BE2C (cell line): ENCODE data around the gene SLC38A11.

Source experiments
- DNase-seq: peaks from one replicate; pipeline ENCODE4 v3.0.0-alpha.2; 2020
- H3K27me3 ChIP-seq: fragments of 250-450 bp; sonication (Bioruptor Pico); 2 replicates; pipeline ENCODE4 v1.5.1; 2020; ENCODE audit warnings: mild to moderate bottlenecking
- H3K36me3 ChIP-seq: fragments of 250-450 bp; sonication (Bioruptor Pico); 2 replicates; pipeline ENCODE4 v1.5.1; 2020; ENCODE audit warnings: mild to moderate bottlenecking
- H3K4me1 ChIP-seq: fragments of 250-450 bp; sonication (Bioruptor Pico); 2 replicates; pipeline ENCODE4 v1.5.1; 2020
- H3K4me3 ChIP-seq: 2 replicates; pipeline ENCODE4 v1.5.1; 2011; ENCODE audit warnings: low read depth, low read length
- H3K9me3 ChIP-seq: fragments of 250-450 bp; sonication (Bioruptor Pico); 2 replicates; pipeline ENCODE4 v1.5.1; 2020
- TF ChIP-seq, protein P1 (sequence below): IDR thresholded peaks from 2 replicates; pipeline ENCODE4 v1.5.1; 2012; ENCODE audit warnings: mild to moderate bottlenecking, low read depth, low read length

The SLC38A11 gene

DNA sequence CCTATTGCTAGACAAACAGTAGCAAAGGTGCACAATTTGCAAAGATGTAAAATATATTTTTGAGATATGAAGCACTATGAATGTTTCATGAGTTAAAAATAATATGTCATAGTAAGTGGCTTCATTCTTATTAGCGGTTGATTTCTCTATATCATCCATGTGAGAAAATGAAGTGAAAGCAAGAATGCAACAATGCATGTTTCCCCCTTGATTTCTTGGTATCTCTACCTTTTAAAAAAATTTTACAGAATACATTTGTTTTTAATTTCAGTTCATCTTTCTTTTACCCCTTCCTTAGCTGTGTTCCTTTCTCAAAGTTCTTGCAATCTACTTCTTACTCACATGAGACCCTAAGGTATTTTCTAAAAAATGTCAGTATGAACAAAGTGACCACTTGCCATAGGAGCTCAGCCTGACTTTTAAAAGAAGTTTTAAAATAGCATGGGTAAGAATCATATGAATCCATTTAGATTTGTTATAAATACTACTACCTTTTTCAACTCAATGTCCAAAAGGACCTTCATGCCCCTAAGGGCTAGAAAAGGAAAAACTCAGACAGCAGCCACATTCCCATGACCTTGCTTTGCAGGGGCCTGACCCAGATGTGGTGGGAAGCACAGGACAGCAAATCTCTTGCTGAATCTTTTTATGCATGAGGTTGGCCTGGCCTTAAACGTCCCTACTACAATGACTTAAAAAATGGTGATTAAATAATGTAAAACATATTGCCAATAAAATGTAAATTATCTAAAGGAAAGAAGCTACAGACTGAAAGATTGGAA is 14.8 kb upstream of the SLC38A11 start:
- Histone ChIP-seq H3K9me3 (no peaks in the 10 kb centered on the region), H3K4me1 (no peaks in the 10 kb centered on the region), H3K27me3 (no peaks in the 10 kb centered on the region), H3K36me3 (no peaks in the 10 kb centered on the region), H3K4me3 (no peak overlapping the region)
- DNase-seq = no peak
- TF ChIP-seq, protein P1, sequence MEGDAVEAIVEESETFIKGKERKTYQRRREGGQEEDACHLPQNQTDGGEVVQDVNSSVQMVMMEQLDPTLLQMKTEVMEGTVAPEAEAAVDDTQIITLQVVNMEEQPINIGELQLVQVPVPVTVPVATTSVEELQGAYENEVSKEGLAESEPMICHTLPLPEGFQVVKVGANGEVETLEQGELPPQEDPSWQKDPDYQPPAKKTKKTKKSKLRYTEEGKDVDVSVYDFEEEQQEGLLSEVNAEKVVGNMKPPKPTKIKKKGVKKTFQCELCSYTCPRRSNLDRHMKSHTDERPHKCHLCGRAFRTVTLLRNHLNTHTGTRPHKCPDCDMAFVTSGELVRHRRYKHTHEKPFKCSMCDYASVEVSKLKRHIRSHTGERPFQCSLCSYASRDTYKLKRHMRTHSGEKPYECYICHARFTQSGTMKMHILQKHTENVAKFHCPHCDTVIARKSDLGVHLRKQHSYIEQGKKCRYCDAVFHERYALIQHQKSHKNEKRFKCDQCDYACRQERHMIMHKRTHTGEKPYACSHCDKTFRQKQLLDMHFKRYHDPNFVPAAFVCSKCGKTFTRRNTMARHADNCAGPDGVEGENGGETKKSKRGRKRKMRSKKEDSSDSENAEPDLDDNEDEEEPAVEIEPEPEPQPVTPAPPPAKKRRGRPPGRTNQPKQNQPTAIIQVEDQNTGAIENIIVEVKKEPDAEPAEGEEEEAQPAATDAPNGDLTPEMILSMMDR = no peak

DNA sequence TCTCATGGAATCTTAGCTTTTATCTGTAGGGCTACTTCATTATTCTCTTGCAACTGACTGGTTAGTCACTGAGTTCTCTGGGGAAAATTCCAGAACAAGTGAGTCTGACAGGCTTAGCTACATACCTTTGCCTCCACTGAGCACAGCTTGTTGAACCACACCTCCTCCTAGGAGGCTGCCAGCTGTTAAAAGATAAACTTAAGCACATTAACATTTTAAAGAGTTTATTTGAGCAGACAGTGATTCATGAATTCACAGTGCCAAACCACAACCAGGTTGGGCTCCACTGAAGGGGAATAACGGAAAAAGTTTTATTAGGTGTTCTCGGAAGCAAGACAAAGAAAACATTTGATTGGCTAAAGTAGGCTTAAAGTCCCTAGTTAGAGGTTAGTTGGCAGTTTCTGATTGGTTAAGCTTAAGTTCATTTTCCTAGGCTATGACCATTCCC is 12.5 kb upstream of the SLC38A11 start:
- no peaks in the 10 kb centered on the region for H3K36me3 ChIP-seq
- H3K9me3 ChIP-seq = no peaks in the 10 kb centered on the region
- no peaks in the 10 kb centered on the region for H3K27me3 ChIP-seq
- no peak overlapping the region for H3K4me3 ChIP-seq
- TF ChIP-seq, protein P1 = no peak
- DNase-seq = no peak
- H3K4me1 ChIP-seq = no peaks in the 10 kb centered on the region

DNA sequence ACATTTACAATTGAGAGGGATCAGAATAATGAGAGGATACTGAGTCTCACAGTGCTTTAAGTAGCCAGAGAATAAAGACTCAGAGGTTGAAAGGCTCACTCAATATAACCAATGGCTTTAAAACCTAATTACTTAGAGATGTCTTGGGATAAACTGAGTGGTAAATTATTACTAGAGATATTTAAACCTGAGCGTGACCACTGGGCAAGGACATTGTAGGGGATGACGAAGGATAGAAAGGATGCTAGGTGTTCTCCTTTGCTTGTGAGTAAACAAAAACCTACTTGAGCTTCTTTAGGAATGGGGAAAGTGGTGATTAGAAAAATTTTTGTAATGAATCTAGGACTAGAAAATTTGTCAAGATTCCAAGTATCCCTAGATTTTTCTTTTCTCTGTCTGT is 12.0 kb upstream of the SLC38A11 start:
- Histone ChIP-seq H3K4me3 (no peak overlapping the region), H3K27me3 (no peaks in the 10 kb centered on the region), H3K36me3 (no peaks in the 10 kb centered on the region), H3K4me1 (no peaks in the 10 kb centered on the region), H3K9me3 (no peaks in the 10 kb centered on the region)
- DNase-seq = no peak
- TF ChIP-seq, protein P1 = no peak

GRCh38 chr2:164964700-164965099 is 9.4 kb upstream of the SLC38A11 start:
- no peaks in the 10 kb centered on the region for H3K9me3 ChIP-seq
- H3K27me3 ChIP-seq = no peaks in the 10 kb centered on the region
- no peak overlapping the region for H3K4me3 ChIP-seq
- TF ChIP-seq, protein P1 = no peak
- H3K4me1 ChIP-seq = no peaks in the 10 kb centered on the region
- H3K36me3 ChIP-seq = no peaks in the 10 kb centered on the region
- DNase-seq = no peak

- Histone ChIP-seq H3K27me3 (no peaks in the 10 kb centered on the region), H3K9me3 (no peaks in the 10 kb centered on the region), H3K4me3 (no peak overlapping the region), H3K36me3 (no peaks in the 10 kb centered on the region), H3K4me1 (no peaks in the 10 kb centered on the region)
- no peak for DNase-seq
- TF ChIP-seq, protein P1 = no peak
Observed at GRCh38 chr2:164960159-164960558, 4.8 kb upstream of the SLC38A11 start.

GRCh38 chr2:164954186-164954585 is 1.1 kb downstream of the SLC38A11 start:
- H3K4me3 ChIP-seq = no peak overlapping the region; the same call in 1 of the 2 replicates
- no peaks in the 10 kb centered on the region for H3K27me3 ChIP-seq
- TF ChIP-seq, protein P1 = no peak
- H3K9me3 ChIP-seq = no peaks in the 10 kb centered on the region
- DNase-seq = no peak
- H3K4me1 ChIP-seq = no peaks in the 10 kb centered on the region
- H3K36me3 ChIP-seq = no peaks in the 10 kb centered on the region
